Endometrial microvascular endothelial cells (primary cell): ENCODE measurements around the gene AMDHD1. TPM values are rescaled to one million over a fixed set of nuclear protein-coding genes. Genes with fewer than 3 reads are reported as not detected.

Experiments
- total RNA-seq: library from RNA; depleted of rRNA; stranded (reverse); fragments of >200 nt; gene quantifications from one replicate; pipeline ENCODE4 v1.2.3, GENCODE V29; 2015; ENCODE audit errors: inconsistent ontology term

Gene AMDHD1
- total RNA-seq, 1 donor from 2014 or later: not detected

Other genes with a start within 250 kb of the AMDHD1 start
- 119 TPM for gene NTN4, start 152.6 kb upstream of the AMDHD1 start, total RNA-seq
- 20.9 TPM for gene SNRPF, start 84.4 kb upstream of the AMDHD1 start, total RNA-seq
- gene CCDC38, start 717 bp upstream of the AMDHD1 start, total RNA-seq: not detected
- gene HAL, start 53.0 kb downstream of the AMDHD1 start, total RNA-seq: 0.09 TPM
- 76.6 TPM for gene LTA4H, start 92.3 kb downstream of the AMDHD1 start, total RNA-seq